ENCODE results near the gene LPCAT2. TPM values are rescaled to one million over a fixed set of nuclear protein-coding genes. Genes with fewer than 3 reads are reported as not detected.

LPCAT2 gene
- polyA plus RNA-seq, 4 donors, result 8.3 to 10.1 (median 9.6) TPM

- no peak for DNase-seq (ENCODE audit: low read depth in 4 of 4, low spot score in 2 of 4)
Observed at GRCh38 chr16:55479430-55480140, 29.3 kb upstream of the LPCAT2 start.

DNA sequence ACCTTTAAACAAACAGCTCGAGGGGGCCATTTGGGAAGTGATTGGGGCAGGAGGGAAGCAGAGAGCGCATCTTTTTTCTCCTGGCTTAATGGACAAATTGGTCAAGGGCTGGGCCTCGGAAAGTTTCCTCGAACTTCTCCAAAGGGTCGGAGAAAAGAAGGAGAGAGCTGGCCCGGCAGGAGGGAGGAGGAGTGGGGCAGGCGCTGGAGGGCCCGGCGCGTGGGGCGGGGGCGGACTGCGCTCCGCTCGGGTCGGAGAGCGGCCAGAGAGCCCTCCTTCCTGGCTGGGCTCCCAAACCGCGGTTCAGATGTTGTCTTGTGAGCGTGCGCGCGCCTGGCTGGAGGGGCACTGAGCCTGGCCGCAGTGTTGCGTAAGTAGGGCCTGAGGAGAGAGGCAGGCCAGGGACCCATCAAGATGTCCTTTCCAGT, 28.6 kb upstream of the LPCAT2 start:
- no peak for DNase-seq (ENCODE audit: low read depth in 4 of 4, low spot score in 2 of 4)

DNA sequence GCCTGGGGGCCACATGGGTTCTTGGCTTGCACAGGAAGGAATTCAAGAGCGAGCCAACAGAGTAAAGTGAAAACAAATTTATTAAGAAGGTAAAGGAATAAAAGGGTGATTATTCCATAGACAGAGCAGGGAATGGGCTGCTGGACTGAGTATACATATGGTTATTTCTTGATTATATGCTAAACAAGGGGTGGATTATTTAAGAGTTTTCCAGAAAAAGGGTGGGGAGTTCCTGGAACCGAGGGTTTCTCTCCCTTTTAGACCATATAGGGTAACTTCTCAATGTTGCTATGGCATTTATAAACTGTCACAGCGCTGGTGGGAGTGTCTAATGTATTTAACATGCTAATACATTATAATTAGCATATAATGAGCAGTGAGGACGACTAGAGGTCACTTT, 27.8 kb upstream of the LPCAT2 start:
- no peak for DNase-seq (ENCODE audit: low read depth in 4 of 4, low spot score in 2 of 4)

- no peak for DNase-seq (ENCODE audit: low read depth in 4 of 4, low spot score in 2 of 4)
Observed at GRCh38 chr16:55482056-55482455, 26.8 kb upstream of the LPCAT2 start.

- DNase-seq (ENCODE audit: low read depth in 4 of 4, low spot score in 2 of 4), result no peak
Observed at GRCh38 chr16:55487048-55487803, 21.6 kb upstream of the LPCAT2 start.

DNA sequence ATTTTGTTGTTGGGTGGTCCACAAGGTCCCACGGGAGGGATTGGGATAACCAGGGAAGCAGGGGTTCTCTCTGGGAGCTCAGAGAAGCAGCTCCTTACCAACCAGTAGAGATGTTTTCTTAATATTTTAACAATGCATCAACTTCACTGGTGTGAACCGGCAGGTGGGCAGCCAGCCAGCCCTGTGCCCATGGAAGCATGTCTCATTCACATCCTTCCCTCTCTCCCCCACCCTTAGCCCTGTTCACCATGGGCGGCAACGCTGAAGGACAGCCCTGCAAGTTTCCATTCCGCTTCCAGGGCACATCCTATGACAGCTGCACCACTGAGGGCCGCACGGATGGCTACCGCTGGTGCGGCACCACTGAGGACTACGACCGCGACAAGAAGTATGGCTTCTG, 20.6 kb upstream of the LPCAT2 start:
- DNase-seq (ENCODE audit: low read depth in 4 of 4, low spot score in 2 of 4), result no peak

DNA sequence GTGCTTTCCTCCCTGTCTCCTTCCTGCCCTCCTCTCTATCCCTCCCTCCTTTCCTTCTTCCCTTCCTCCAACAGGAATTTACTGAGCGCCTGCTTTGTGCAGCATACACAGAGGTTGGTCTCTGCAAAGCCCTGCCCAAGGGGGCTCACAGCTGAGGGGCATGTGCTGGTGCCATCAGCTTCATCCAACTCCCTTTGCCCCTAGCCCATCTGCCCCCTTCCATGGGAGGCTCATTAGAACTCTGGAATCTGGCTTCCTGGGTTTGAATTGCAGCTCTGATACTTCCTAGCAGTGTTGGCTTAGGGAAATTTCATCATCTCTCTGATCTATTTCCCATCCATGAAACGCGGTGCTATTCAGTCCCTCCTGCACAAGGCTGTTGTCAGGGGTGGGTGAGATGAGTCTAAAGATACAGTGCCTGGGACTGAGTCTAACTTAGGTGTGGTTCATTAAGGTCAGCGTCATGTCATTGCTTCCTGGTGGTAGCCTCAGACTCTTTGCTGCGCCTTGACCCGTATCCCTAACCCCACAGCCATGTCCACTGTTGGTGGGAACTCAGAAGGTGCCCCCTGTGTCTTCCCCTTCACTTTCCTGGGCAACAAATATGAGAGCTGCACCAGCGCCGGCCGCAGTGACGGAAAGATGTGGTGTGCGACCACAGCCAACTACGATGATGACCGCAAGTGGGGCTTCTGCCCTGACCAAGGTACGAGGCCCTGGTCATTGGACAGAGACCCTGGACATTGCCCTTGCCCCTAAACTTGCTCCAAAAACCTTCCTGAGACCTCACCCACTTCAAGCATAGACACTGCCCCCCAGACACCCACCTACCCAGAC, 19.5 kb upstream of the LPCAT2 start:
- DNase-seq (ENCODE audit: low read depth in 4 of 4, low spot score in 2 of 4), result no peak

DNA sequence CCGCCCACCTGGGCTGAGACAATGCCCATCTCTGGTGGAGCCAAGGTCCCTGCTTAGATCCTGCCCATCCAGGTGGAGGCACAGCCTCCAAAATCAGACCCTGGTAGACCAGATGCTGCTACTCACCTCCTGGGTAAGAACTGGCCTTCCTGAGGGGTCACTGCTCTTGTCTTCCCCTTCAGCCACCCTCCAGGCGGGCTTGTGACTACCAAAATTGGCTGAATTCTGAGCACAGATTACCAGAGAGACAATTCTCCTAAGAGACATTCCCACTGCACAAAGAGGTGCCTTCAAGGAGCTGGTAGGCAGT, 19.0 kb upstream of the LPCAT2 start:
- no peak for DNase-seq (ENCODE audit: low read depth in 4 of 4, low spot score in 2 of 4)

DNA sequence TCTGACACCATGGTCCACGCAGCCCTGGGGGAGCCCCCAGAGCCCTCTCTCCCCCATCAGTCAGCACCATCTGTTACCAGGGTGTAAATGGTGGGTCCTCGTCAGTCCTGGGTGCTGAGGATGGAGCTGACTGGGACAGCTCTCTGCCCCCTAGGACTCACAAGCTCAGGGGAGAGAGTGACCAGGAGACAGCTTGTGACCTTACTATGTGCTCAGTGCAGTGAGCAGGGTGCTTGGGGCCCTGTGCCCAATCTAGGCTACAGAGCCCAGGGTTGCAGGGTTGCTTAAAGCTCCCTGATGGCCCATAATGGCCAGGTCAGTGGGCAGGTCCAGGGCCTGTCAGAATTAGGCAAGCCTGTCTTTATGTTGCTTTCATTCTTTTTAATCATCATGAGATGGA, 18.6 kb upstream of the LPCAT2 start:
- DNase-seq (ENCODE audit: low read depth in 4 of 4, low spot score in 2 of 4), result no peak

DNA sequence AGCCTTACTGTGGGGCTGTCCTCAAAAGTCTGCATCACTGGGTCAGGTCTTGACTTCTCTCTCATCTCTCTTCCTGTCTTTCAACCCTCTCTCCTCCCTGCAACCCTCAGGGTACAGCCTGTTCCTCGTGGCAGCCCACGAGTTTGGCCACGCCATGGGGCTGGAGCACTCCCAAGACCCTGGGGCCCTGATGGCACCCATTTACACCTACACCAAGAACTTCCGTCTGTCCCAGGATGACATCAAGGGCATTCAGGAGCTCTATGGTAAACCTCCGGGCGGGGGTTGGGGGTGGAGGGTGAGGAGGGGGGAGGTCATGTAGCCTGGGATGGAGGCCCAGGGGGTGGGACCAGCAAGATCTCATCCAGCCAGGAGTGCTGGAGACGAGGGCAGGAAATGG, 17.2 kb upstream of the LPCAT2 start:
- DNase-seq (ENCODE audit: low read depth in 4 of 4, low spot score in 2 of 4), result no peak

DNA sequence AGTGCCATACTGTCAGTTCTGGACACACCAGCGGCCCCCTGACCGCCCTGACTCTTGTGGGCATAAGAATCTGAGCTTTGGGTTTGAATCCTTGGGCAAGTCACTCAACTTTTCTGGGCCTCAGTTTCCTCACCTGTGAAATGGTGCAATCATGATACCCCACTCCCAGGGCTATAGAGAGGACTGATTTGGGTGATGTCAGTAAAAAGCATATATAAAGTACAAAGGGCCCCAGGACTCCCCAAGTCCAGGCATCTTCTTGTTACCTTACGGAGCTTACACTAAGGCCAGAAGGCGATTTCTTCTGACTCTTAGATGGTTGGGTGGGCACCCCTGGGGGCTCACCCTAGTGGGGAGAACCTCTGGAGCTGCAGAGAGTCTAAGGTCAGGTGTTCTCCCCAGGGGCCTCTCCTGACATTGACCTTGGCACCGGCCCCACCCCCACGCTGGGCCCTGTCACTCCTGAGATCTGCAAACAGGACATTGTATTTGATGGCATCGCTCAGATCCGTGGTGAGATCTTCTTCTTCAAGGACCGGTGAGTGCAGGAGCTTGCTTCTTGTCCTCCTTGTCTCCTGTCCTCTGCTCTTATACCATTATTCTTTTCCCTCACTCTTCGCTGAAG, 16.0 kb upstream of the LPCAT2 start:
- DNase-seq (ENCODE audit: low read depth in 4 of 4, low spot score in 2 of 4), result no peak

- DNase-seq (ENCODE audit: low read depth in 4 of 4, low spot score in 2 of 4), result peak in 1 of 4 donors; percentile 73
Observed at GRCh38 chr16:55494994-55495421, 13.9 kb upstream of the LPCAT2 start.

DNA sequence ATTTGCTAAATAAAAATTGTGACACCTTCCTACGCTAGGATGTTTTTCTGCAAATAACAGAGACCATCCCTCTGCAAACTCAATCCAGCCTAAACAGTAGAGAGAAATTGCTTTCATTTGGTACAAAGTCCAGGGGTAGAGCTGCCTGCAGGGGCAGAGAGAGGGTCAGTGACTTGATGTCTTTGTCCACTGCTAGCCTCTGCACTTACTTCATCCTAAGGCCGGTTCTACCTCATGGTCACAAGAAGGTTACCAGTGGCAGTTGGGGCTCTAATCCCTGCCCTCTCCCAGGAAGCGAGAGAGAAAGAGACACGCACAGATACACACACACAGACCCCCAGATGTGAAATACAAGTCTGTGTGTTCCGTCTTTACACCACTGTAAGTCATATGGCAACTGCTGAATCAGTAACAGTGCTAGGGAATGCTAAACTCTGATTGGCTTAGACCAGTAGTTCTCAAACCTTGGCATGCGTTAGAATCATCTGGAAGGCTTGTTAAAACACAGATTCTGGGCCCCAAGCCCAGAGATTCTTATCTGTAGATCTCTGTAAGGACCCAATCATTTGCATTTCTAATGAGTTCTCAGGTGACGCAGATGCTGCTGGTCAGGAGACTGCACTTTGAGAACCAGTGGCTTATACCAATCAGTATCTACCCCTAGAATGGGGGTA, 13.1 kb upstream of the LPCAT2 start:
- no peak for DNase-seq (ENCODE audit: low read depth in 4 of 4, low spot score in 2 of 4)

- no peak for DNase-seq (ENCODE audit: low read depth in 4 of 4, low spot score in 2 of 4)
Observed at GRCh38 chr16:55496509-55497145, 12.2 kb upstream of the LPCAT2 start.

DNA sequence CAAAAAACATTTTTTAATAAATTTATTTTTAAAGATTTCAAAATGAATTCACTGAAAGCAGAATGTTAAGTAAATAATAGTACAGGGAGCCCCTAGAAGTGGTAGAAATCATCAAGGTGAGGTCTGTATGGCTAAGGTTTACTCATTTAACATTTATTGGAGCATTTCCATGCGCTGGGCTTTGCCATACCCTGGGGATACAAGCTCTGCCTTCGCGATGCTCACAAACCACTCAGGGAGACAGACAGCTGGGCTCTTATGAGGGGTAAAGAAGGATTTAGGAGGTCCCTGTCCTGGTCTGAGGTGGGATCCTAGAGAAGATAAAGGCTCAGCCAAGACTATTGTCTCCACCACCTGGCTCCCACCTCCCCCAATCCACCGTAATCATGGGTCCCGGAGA, 11.3 kb upstream of the LPCAT2 start:
- no peak for DNase-seq (ENCODE audit: low read depth in 4 of 4, low spot score in 2 of 4)

DNA sequence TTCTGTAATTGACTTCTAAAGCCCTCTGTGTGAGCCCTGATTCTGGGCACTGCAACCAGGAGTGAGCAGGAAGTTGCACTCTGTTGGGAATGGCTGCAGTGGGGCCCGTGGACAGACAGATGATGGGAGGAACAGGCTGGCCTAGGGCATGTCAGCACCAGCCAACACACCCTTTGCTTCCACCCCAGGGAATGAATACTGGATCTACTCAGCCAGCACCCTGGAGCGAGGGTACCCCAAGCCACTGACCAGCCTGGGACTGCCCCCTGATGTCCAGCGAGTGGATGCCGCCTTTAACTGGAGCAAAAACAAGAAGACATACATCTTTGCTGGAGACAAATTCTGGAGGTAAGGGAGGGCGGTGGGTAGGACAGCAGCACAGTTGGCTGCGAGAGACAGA, 10.8 kb upstream of the LPCAT2 start:
- no peak for DNase-seq (ENCODE audit: low read depth in 4 of 4, low spot score in 2 of 4)

GRCh38 chr16:55499281-55499680, 9.6 kb upstream of the LPCAT2 start:
- DNase-seq (ENCODE audit: low read depth in 4 of 4, low spot score in 2 of 4), result no peak

DNA sequence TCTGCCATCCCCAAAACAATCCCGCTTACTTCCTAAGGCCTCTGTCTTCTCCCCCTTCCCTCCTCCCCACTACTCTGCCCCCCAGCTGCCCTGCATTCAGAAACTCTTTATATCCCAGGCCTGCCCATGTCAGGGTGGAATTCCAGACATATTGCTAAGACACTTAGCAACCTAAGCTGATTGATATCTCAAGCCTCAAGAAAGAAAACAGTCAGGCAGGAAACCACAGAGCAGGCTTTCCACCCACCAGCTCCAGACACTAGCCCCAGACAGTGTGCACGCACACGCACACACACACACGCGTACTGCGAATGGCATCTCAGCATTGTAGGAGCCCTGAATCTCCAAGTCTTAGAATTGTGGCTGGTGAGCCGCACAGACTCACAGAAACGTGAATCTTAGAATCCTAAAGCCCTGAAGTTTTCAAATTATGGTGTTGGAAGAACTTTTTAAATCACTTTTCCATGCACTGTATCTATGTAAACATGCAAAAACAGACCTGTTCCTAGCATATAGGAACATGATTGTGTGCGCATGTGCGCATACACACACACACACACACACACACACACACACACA, 8.8 kb upstream of the LPCAT2 start:
- no peak for DNase-seq (ENCODE audit: low read depth in 4 of 4, low spot score in 2 of 4)

- DNase-seq (ENCODE audit: low read depth in 4 of 4, low spot score in 2 of 4), result no peak
Observed at GRCh38 chr16:55500530-55501011, 8.3 kb upstream of the LPCAT2 start.
